Stomach (tissue), 4 donors: ENCODE results near the gene HIBADH.

Experiments
- CTCF ChIP-seq, 7 experiments: fragments of 450-650 bp in 4 of 7; fragments of 200-600 bp in 3 of 7; sonication (generic) in 3 of 7; IDR thresholded peaks; one replicate each; pipeline ENCODE4 v1.5.1; 2016 to 2019; ENCODE audit warnings: antibody characterized with exemption in 7 of 7, control low read depth in 2 of 7, mild to moderate bottlenecking in 1 of 7
- POLR2AphosphoS5 ChIP-seq, 3 donors: sonication (generic); formaldehyde crosslinking; IDR thresholded peaks; one replicate each; pipeline ENCODE4 v1.6.1; 2016; ENCODE audit warnings: antibody characterized with exemption in 3 of 3

- no peak for TF ChIP-seq POLR2AphosphoS5 (IDR thresholded peaks at IDR 0.05)
- TF ChIP-seq CTCF (IDR thresholded peaks at IDR 0.05), result no peak
Measured at GRCh38 chr7:27670676-27671075, 8.0 kb upstream of the HIBADH start.
